Measurements from ENCODE around the gene SLC28A1. TPM values are rescaled to one million over a fixed set of nuclear protein-coding genes. Genes with fewer than 3 reads are reported as not detected.

SLC28A1 gene
- total and polyA plus RNA-seq, 2 experiments from 2014 or later: 2.5 to 3.0 TPM

DNA sequence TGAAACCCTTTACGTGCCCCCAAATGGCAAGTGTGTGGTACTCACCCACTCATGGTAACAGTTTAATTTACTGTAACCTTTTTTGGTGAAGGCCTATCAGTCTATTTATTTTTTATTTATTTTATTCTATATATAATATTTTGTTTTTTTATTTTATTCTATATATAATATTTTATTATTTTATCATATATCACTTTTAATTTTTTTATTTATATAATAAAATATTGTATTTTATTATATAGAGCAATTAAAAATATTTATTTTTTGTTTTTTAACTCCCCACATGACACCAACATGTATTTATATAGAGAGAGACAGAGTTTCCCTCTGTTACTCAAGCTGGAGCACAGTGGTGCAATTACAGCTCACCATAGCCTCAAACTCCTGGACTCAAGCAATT is 41.4 kb downstream of the SLC28A1 start:
- H3K9me3 ChIP-seq (ENCODE audit: low read depth): no peaks in the 10 kb centered on the region
- no peaks in the 10 kb centered on the region for H3K79me2 ChIP-seq
- H3K36me3 ChIP-seq (replicated peaks; ENCODE audit: insufficient read depth, low read depth): no peaks in the 10 kb centered on the region
- no peak overlapping the region for H3K4me3 ChIP-seq
- no peaks in the 10 kb centered on the region for H4K20me1 ChIP-seq (ENCODE audit: insufficient read depth, poor library complexity, severe bottlenecking)
- H3K9me2 ChIP-seq (replicated peaks; ENCODE audit: insufficient read depth): no peaks in the 10 kb centered on the region
- no peak overlapping the region for H3K27ac ChIP-seq
- no peaks in the 10 kb centered on the region for H3K27me3 ChIP-seq
- DNase-seq (ENCODE audit: low spot score): no peak
- 100% methylated on average over 1 of the region's 1 CpG for WGBS (ENCODE audit: low lambda C conversion rate, missing lambda C conversion rate)
- no peak overlapping the region for H2AFZ ChIP-seq
- no peak for TF ChIP-seq EZH2phosphoT487 (IDR thresholded peaks at IDR 0.05; ENCODE audit: low read depth, severe bottlenecking, unreplicated experiment)
- TF ChIP-seq EZH2 (IDR thresholded peaks at IDR 0.05; ENCODE audit: borderline replicate concordance): no peak
- no peak overlapping the region for H3K4me2 ChIP-seq
- peaks cover 23% of the 10 kb centered on the region for H3K4me1 ChIP-seq (ENCODE audit: insufficient read depth)

DNA sequence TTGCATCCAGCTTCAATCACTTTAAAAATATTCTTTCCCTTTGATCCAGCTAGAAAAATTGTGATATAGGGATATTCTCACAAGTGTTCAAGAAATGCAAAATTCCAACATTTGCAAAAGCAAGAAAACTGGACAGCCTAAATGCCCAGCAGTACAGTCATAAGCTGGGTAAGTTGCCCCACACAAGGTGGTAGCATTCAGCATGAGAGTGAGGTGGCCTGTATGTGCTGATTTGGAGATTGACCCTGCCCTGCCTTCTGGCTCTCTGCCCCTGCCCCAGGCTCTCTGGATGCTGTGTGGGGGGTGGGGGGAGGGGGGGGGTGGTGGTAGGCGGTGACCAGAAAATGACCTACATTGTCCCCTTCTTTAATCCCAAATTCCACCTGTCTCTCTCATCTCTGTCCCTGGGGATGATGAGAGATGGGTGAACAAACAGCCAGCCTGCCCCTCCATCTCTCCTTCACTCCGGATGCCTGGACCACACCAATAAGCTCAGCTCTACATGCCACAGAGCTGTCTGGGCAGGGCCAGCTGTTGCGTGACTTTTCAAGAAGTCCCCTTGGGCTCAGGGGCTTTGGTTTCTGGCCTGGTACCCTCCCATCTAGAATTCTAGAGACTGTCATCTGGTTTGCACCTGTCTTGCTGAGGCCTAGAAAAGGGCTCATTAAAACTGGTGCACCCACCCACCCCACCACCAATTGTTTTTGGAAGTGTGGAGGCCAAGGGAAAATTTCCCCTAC is 42.2 kb downstream of the SLC28A1 start:
- WGBS (ENCODE audit: low lambda C conversion rate, missing lambda C conversion rate): 82% methylated on average over 2 of the region's 3 CpGs
- Histone ChIP-seq H3K4me2 (no peak overlapping the region), H3K27me3 (no peaks in the 10 kb centered on the region), H3K9me3 (ENCODE audit: low read depth) (no peaks in the 10 kb centered on the region), H2AFZ (no peak overlapping the region), H4K20me1 (ENCODE audit: insufficient read depth, poor library complexity, severe bottlenecking) (no peaks in the 10 kb centered on the region), H3K4me1 (ENCODE audit: insufficient read depth) (peaks cover 23% of the 10 kb centered on the region), H3K9me2 (replicated peaks; ENCODE audit: insufficient read depth) (no peaks in the 10 kb centered on the region), H3K79me2 (no peaks in the 10 kb centered on the region), H3K27ac (peak overlapping the region; percentile 94), H3K4me3 (no peak overlapping the region), H3K36me3 (replicated peaks; ENCODE audit: insufficient read depth, low read depth) (no peaks in the 10 kb centered on the region)
- TF ChIP-seq EZH2 (IDR thresholded peaks at IDR 0.05; ENCODE audit: borderline replicate concordance) (no peak), EZH2phosphoT487 (IDR thresholded peaks at IDR 0.05; ENCODE audit: low read depth, severe bottlenecking, unreplicated experiment) (no peak)
- TF ChIP-seq, protein P1, sequence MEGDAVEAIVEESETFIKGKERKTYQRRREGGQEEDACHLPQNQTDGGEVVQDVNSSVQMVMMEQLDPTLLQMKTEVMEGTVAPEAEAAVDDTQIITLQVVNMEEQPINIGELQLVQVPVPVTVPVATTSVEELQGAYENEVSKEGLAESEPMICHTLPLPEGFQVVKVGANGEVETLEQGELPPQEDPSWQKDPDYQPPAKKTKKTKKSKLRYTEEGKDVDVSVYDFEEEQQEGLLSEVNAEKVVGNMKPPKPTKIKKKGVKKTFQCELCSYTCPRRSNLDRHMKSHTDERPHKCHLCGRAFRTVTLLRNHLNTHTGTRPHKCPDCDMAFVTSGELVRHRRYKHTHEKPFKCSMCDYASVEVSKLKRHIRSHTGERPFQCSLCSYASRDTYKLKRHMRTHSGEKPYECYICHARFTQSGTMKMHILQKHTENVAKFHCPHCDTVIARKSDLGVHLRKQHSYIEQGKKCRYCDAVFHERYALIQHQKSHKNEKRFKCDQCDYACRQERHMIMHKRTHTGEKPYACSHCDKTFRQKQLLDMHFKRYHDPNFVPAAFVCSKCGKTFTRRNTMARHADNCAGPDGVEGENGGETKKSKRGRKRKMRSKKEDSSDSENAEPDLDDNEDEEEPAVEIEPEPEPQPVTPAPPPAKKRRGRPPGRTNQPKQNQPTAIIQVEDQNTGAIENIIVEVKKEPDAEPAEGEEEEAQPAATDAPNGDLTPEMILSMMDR (IDR thresholded peaks at IDR 0.05; ENCODE audit: poor library complexity): no peak
- DNase-seq (ENCODE audit: low spot score): no peak

DNA sequence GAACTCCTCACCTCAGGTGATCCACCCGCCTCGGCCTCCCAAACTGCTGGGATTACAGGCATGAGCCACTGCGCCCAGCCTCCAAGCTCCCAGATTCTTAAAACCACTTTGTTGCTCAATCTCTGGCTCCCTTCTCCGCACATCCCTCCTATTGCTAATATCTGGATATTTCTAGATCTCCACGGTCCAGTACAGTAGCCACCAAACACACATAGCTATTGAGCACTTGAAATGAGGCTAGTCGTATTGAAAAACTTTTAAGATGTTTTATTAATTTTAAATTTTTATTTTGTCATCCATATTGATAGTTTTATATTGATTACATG is 44.3 kb downstream of the SLC28A1 start:
- Histone ChIP-seq H3K9me2 (replicated peaks; ENCODE audit: insufficient read depth) (no peaks in the 10 kb centered on the region), H3K9me3 (ENCODE audit: low read depth) (no peaks in the 10 kb centered on the region), H4K20me1 (ENCODE audit: insufficient read depth, poor library complexity, severe bottlenecking) (no peaks in the 10 kb centered on the region), H3K79me2 (no peaks in the 10 kb centered on the region), H3K4me3 (no peak overlapping the region), H2AFZ (no peak overlapping the region), H3K27me3 (no peaks in the 10 kb centered on the region), H3K27ac (peak overlapping the region; percentile 92), H3K4me2 (no peak overlapping the region), H3K4me1 (ENCODE audit: insufficient read depth) (peaks cover 23% of the 10 kb centered on the region), H3K36me3 (replicated peaks; ENCODE audit: insufficient read depth, low read depth) (no peaks in the 10 kb centered on the region)
- WGBS (ENCODE audit: low lambda C conversion rate, missing lambda C conversion rate): 75% methylated on average over 6 of the region's 6 CpGs
- no peak for DNase-seq (ENCODE audit: low spot score)
- TF ChIP-seq EZH2phosphoT487 (IDR thresholded peaks at IDR 0.05; ENCODE audit: low read depth, severe bottlenecking, unreplicated experiment) (no peak), EZH2 (IDR thresholded peaks at IDR 0.05; ENCODE audit: borderline replicate concordance) (no peak)
- TF ChIP-seq, protein P1 (IDR thresholded peaks at IDR 0.05; ENCODE audit: poor library complexity): no peak

DNA sequence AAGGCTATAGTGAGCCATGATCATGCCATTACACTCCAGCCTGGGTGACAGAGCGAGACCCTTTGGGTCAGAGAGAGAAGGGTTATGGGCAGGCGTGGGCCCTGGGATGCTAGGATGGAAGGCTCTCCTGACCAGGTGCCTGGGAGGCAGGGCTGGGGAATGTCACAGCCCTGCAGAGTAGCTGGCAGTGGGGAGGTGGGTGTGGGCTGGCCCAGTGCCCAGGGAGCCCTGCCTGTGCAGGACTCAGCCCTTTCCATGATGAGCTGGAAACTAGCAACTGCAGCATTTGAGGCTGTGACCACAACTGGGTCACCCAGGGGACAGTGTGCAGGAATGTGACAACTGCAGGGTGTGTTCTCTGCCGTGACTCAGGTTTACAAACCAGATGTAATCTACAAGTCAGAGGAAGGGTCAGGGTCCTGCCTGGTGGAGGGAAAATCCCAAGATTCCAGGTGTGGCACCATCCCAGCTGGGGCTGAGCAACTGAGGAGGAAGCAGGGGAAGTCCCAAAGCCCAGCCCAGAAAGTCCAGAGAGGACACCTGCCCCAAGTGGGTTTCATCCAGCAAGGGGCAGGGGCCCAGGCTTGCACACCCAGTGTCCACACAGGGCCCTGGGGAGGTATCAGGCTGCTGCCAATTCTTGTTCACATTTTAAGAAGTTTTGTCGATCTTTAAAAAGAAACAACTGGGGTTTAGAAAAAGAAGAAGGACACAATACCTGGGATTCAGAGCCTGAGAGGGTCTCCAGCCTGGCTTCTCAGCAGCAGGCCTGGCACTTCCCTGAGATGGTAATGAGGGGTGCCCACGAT is 45.5 kb downstream of the SLC28A1 start:
- H3K4me2 ChIP-seq: no peak overlapping the region
- no peaks in the 10 kb centered on the region for H4K20me1 ChIP-seq (ENCODE audit: insufficient read depth, poor library complexity, severe bottlenecking)
- no peak overlapping the region for H3K4me3 ChIP-seq

More for the DNA sequence above, 45.5 kb downstream of the SLC28A1 start:
- TF ChIP-seq EZH2 (IDR thresholded peaks at IDR 0.05; ENCODE audit: borderline replicate concordance) (no peak), EZH2phosphoT487 (IDR thresholded peaks at IDR 0.05; ENCODE audit: low read depth, severe bottlenecking, unreplicated experiment) (no peak)
- TF ChIP-seq, protein P1 (IDR thresholded peaks at IDR 0.05; ENCODE audit: poor library complexity): no peak
- no peaks in the 10 kb centered on the region for H3K9me2 ChIP-seq (replicated peaks; ENCODE audit: insufficient read depth)
- H3K9me3 ChIP-seq (ENCODE audit: low read depth): no peaks in the 10 kb centered on the region
- H3K27me3 ChIP-seq: no peaks in the 10 kb centered on the region
- H3K27ac ChIP-seq: peak overlapping the region; percentile 95
- H3K36me3 ChIP-seq (replicated peaks; ENCODE audit: insufficient read depth, low read depth): no peaks in the 10 kb centered on the region
- peaks cover 16% of the 10 kb centered on the region for H3K4me1 ChIP-seq (ENCODE audit: insufficient read depth)
- peak; percentile 94 for DNase-seq (ENCODE audit: low spot score)
- WGBS (ENCODE audit: low lambda C conversion rate, missing lambda C conversion rate): 72% methylated on average over 5 of the region's 5 CpGs
- H3K79me2 ChIP-seq: no peaks in the 10 kb centered on the region
- no peak overlapping the region for H2AFZ ChIP-seq

Measured in hepatocyte (in vitro differentiated cells).